ENCODE results near the gene MTA1.

MTA1 gene

GRCh38 chr14:105380756-105381155 lies 38.9 kb upstream of the MTA1 start:
- H3K27ac ChIP-seq: no peak overlapping the region
- peaks cover 58% of the 10 kb centered on the region for H3K36me3 ChIP-seq
- H3K4me3 ChIP-seq: no peak overlapping the region
- H3K27me3 ChIP-seq: no peaks in the 10 kb centered on the region
- no peaks in the 10 kb centered on the region for H3K9me3 ChIP-seq
- H3K9ac ChIP-seq: no peak overlapping the region
- peaks cover 20% of the 10 kb centered on the region for H3K4me1 ChIP-seq
- no peaks in the 10 kb centered on the region for H4K20me1 ChIP-seq
- no peak overlapping the region for H3K4me2 ChIP-seq
- TF ChIP-seq Cebpa-rat (IDR thresholded peaks at IDR 0.05): no peak

DNA sequence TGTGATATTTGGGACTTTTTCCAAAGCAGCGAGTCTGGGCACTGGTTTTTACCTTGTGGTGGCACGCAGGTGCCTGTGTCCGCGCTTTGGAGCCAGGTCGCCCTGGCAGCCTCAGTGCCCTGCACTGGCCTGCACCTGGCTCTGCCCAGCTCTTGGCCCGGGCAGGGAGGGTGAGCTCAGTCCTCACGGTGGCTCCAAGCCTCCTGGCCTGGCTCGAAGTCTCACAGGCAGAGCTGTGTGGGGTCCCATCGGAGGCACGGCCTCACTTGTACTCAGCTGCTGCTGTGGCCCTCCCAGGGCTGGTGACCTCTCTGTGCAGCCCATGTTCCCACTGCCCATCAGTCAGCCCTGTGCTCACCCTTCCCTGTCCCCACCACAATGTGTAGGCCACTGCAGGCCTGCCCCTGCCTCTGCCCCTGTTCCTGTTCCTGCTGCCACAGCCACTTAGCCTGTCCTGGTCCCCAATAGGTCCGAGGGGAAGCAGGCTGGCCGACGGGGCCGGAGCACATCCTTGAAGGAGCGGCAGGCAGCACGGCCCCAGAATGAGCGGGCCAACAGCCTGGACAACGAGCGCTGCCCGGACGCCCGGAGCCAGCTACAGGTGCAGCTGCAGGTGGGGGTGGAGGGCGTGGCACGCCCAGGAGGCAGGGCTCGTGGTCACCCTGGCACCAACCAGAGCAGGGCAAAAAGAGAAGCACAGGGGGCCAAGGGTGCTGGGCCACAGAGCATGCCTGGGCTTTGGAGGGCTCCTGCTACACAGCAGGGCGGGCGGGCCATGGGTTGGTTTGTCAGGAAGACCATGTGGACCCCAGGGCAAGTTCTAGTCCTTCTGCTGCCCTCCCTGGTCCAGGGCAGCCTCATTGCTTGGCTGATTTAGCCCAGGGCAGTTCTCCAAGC lies 37.9 kb upstream of the MTA1 start:
- Histone ChIP-seq H3K4me1 (peaks cover 18% of the 10 kb centered on the region), H3K4me3 (no peak overlapping the region), H3K27me3 (no peaks in the 10 kb centered on the region), H3K9ac (no peak overlapping the region), H3K27ac (no peak overlapping the region), H4K20me1 (no peaks in the 10 kb centered on the region), H3K4me2 (no peak overlapping the region), H3K36me3 (peaks cover 67% of the 10 kb centered on the region), H3K9me3 (no peaks in the 10 kb centered on the region)
- TF ChIP-seq Cebpa-rat (IDR thresholded peaks at IDR 0.05): no peak

DNA sequence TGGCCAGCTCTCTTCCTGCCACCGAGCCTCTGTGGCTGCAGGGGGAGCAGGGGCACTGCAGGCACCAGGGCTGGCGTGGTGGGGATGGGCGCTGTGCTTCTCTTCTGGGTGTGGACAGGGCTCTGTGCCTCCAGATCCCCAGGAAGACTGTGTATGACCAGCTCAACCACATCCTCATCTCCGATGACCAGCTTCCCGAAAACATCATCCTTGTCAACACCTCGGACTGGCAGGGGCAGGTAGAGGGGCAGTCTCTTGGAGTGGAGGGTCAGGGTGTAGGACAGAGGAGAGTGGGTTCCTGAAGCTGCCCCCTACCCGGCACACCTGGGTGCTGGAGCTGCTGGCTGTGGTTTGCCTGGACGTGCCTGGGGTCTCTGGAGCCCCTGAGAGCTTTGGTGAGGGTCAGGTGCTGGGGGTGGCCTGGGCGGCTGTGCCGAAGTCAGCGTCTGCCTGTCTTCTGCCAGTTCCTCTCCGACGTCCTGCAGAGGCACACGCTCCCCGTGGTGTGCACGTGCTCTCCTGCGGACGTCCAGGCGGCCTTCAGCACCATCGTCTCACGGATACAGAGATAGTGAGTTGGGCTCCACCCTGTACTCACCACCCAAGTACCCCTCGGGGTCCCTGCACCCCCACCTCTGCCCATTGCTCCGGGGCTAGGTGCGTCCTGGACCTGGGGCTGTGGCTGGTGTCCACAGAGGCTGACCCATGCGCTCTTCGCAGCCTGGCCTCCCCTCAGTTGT lies 37.1 kb upstream of the MTA1 start:
- Histone ChIP-seq H3K4me2 (no peak overlapping the region), H3K27ac (no peak overlapping the region), H3K9me3 (no peaks in the 10 kb centered on the region), H3K4me1 (peaks cover 26% of the 10 kb centered on the region), H3K27me3 (no peaks in the 10 kb centered on the region), H3K4me3 (no peak overlapping the region), H4K20me1 (peaks cover 2% of the 10 kb centered on the region; the same call in 1 of the 2 replicates), H3K9ac (no peak overlapping the region), H3K36me3 (peaks cover 75% of the 10 kb centered on the region)
- no peak for TF ChIP-seq Cebpa-rat (IDR thresholded peaks at IDR 0.05)

DNA sequence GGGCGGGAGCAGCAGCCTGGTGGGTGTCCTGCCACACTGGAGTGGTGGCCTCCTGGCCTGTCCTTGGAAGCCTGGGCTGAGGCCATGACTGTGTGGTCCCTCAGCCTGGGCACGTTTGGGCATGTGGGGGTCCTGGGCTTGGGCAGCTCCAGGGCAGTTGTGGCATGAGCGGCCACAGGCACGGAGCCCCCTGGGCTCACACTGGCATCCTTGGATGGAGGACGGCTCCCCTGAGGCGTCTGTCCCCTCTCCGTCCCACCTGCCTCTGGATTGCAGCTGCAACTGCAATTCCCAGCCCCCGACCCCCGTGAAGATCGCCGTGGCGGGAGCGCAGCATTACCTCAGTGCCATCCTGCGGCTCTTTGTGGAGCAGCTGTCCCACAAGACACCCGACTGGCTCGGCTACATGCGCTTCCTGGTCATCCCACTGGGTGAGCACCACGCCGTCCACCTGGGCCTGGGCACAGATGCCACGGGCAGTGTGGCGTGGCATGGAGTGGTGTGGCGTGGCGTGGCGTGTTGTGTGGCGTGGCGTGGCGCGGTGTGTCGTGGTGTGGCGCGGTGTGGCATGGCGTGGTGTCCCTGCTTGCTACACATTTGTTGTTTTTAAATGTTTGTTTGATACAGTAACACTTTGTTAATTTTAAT lies 36.4 kb upstream of the MTA1 start:
- Histone ChIP-seq H3K4me3 (no peak overlapping the region), H3K4me2 (no peak overlapping the region), H3K36me3 (peaks cover 79% of the 10 kb centered on the region), H3K4me1 (peaks cover 33% of the 10 kb centered on the region), H3K9me3 (no peaks in the 10 kb centered on the region), H3K27me3 (no peaks in the 10 kb centered on the region), H3K27ac (no peak overlapping the region), H4K20me1 (peaks cover 8% of the 10 kb centered on the region; the same call in 1 of the 2 replicates), H3K9ac (no peak overlapping the region)
- no peak for TF ChIP-seq Cebpa-rat (IDR thresholded peaks at IDR 0.05)

GRCh38 chr14:105384041-105384557 lies 35.5 kb upstream of the MTA1 start:
- Histone ChIP-seq H3K4me1 (peaks cover 42% of the 10 kb centered on the region), H3K27me3 (no peaks in the 10 kb centered on the region), H3K9me3 (no peaks in the 10 kb centered on the region), H3K4me2 (no peak overlapping the region), H3K27ac (no peak overlapping the region), H3K4me3 (no peak overlapping the region), H4K20me1 (peaks cover 13% of the 10 kb centered on the region; the same call in 1 of the 2 replicates), H3K36me3 (peaks cover 78% of the 10 kb centered on the region), H3K9ac (no peak overlapping the region)
- TF ChIP-seq Cebpa-rat (IDR thresholded peaks at IDR 0.05): no peak

DNA sequence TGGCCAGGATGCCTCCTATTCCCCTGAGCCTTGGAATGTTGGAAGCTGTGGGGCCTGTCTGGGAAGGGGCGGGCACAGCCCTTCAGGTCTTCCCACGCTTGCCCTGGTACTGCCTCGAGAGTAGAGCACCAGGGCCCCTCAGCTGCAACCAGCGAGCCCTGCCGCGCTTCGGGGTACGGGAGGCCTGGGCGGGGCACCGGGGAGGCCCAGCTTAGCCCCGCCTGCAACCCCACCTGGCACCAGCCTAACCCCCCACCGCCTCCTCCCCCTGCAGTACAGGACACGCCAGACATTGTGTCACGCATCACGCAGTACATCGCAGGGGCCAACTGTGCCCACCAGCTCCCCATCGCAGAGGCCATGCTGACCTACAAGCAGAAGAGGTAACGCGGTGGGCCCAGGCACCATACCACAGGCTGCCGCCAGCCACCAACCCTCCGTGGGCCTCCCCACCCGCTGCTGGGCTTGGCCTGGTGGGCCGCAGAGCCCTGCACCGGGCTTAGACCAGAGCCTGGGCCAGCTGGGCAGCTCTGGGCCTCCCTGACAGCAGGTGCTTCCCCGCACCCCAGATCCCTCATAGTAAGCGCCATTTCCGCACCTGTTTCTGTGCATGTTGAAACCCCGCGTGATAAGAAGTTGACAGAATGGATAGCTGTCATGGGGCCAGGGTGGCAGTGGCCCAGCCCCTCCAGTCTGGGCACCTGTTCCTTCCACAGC lies 34.9 kb upstream of the MTA1 start:
- H4K20me1 ChIP-seq: peaks cover 13% of the 10 kb centered on the region; the same call in 1 of the 2 replicates
- H3K9ac ChIP-seq: no peak overlapping the region
- H3K9me3 ChIP-seq: no peaks in the 10 kb centered on the region
- peaks cover 48% of the 10 kb centered on the region for H3K4me1 ChIP-seq
- H3K27me3 ChIP-seq: no peaks in the 10 kb centered on the region
- peaks cover 72% of the 10 kb centered on the region for H3K36me3 ChIP-seq
- H3K27ac ChIP-seq: no peak overlapping the region
- no peak overlapping the region for H3K4me2 ChIP-seq
- no peak overlapping the region for H3K4me3 ChIP-seq
- no peak for TF ChIP-seq Cebpa-rat (IDR thresholded peaks at IDR 0.05)

DNA sequence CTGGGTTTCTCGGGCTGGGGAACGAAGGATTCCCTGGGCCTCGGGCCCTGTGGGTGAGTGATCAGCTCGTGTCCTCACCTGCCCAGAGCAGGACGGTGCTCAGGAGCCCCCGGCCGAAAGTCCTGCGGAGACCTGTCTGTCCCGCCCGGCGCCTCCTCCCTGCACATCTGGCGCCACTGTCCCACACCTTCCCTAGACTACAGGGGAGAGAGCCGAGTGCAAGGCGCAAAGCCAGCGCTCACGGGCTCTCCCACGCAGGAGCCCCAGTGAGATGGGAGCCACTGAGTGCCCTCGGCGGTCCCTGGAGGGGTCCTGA lies 34.3 kb upstream of the MTA1 start:
- H3K9ac ChIP-seq: no peak overlapping the region
- H3K4me1 ChIP-seq: peaks cover 54% of the 10 kb centered on the region
- H3K9me3 ChIP-seq: no peaks in the 10 kb centered on the region
- peaks cover 13% of the 10 kb centered on the region; the same call in 1 of the 2 replicates for H4K20me1 ChIP-seq
- H3K27me3 ChIP-seq: no peaks in the 10 kb centered on the region
- H3K4me3 ChIP-seq: no peak overlapping the region
- H3K36me3 ChIP-seq: peaks cover 68% of the 10 kb centered on the region
- no peak overlapping the region for H3K4me2 ChIP-seq
- TF ChIP-seq Cebpa-rat (IDR thresholded peaks at IDR 0.05): no peak
- H3K27ac ChIP-seq: no peak overlapping the region

GRCh38 chr14:105385698-105386365 lies 33.8 kb upstream of the MTA1 start:
- TF ChIP-seq Cebpa-rat (IDR thresholded peaks at IDR 0.05): no peak
- Histone ChIP-seq H3K27ac (0 out of 2 replicates have a peak overlapping the region, but pooled peaks have one; percentile 18), H3K36me3 (peaks cover 68% of the 10 kb centered on the region), H4K20me1 (peaks cover 13% of the 10 kb centered on the region; the same call in 1 of the 2 replicates), H3K4me1 (peaks cover 59% of the 10 kb centered on the region), H3K4me3 (no peak overlapping the region), H3K9me3 (no peaks in the 10 kb centered on the region), H3K9ac (no peak overlapping the region), H3K4me2 (no peak overlapping the region), H3K27me3 (no peaks in the 10 kb centered on the region)

Data from BLaER1 (cell line).